ENCODE results near the gene FUCA1. TPM values are rescaled to one million over a fixed set of nuclear protein-coding genes. Genes with fewer than 3 reads are reported as not detected.

FUCA1 gene
- total RNA-seq, 4 donors from 2014 or later, result 31.7 to 49.5 (median 45.7) TPM

DNA sequence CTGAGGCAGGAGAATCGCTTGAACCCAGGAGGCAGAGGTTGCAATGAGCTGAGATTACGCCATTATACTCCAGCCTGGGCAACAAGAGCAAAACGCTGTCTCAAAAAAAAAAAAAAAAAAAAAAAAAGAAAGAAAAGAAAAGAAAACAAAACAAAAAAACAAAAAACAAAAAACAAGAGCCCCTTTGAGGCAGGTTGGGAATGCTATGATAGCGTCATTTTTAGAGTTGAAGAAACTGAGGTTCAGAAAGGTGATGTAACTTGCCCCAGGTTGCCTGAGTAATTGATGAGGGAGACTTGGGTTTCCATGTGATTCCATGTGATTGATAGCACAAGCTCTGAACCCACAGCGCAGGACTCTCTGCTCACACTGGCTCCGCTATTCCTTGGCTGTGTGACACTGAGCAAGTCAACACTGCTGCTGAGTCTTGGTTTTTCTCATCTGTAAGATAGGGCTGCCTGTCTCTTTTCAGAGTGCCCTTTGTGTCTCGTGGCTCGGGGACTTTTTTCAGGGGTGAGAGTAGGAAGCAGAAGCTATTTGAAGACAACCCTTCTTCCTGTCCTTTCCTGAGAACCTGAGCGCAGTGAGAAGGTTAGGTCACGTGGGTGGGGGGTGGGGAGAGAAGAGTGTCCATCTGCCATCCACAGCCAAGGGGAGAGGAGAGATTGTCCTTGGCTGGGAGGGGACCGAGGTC is 42.6 kb upstream of the FUCA1 start:
- no peak for ATAC-seq (ENCODE audit: low FRiP score)
- no peak for TF ChIP-seq CTCF (IDR thresholded peaks at IDR 0.05)

GRCh38 chr1:23910144-23910543 is 42.1 kb upstream of the FUCA1 start:
- DNase-seq (ENCODE audit: low spot score) (no peak), ATAC-seq (ENCODE audit: low FRiP score) (no peak)
- no peak for TF ChIP-seq CTCF (IDR thresholded peaks at IDR 0.05)

More for the DNA sequence above, 42.6 kb upstream of the FUCA1 start:
- no peak for DNase-seq (ENCODE audit: low spot score)

DNA sequence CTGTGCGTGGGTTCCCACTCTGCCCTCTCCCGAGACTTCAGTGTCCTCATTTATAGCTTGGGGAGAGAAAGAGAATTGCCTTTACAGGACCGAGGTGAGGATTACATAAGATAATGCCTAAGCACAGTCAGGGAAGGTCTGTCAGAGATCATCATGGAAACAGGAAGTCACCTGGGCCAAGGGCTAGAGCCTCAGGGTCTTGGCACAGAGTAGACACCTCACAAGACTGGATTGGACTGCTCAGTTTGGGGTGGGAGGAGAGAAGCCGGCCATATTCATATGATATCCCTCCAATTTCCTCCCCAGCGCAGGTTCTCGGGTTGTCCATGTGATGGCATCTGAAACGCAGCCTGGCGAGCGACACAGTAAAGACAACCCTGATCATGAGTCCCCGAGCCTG is 41.3 kb upstream of the FUCA1 start:
- TF ChIP-seq CTCF (IDR thresholded peaks at IDR 0.05), result no peak
- ATAC-seq (ENCODE audit: low FRiP score) (no peak), DNase-seq (ENCODE audit: low spot score) (no peak)

- no peak for ATAC-seq (ENCODE audit: low FRiP score)
- TF ChIP-seq CTCF (IDR thresholded peaks at IDR 0.05), result no peak
Observed at GRCh38 chr1:23908453-23909341, 40.6 kb upstream of the FUCA1 start.

GRCh38 chr1:23906731-23907130 is 38.6 kb upstream of the FUCA1 start:
- no peak for TF ChIP-seq CTCF (IDR thresholded peaks at IDR 0.05)
- ATAC-seq (ENCODE audit: low FRiP score), result no peak
- DNase-seq (ENCODE audit: low spot score), result no peak

More at GRCh38 chr1:23908453-23909341, 40.6 kb upstream of the FUCA1 start:
- DNase-seq (ENCODE audit: low spot score), result no peak

- TF ChIP-seq CTCF (IDR thresholded peaks at IDR 0.05), result no peak
- DNase-seq (ENCODE audit: low spot score), result no peak
- ATAC-seq (ENCODE audit: low FRiP score), result no peak
Observed at GRCh38 chr1:23905461-23906025, 37.5 kb upstream of the FUCA1 start.

All from omental fat pad (tissue), 4 donors.